ENCODE measurements around the gene TFDP1.

TFDP1 gene

DNA sequence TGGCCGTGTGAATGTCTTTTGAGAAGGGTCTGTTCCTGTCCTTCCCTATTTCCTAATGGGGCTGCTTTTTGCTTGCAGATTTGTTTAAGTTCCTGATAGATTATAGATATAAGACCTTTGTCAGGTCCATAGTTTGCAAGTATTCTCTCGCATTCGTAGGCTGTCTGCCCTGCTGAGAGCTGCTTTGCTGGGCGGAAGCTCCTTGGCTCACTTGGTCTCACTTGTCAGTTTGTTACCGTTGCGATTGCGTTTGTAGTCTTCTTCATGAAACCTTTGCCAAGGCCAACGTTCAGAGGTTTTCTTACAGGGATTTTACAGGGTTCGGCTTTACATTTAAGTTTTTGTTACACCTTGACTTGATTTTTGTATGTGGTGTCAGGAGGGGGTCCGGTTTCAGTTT is 44.0 kb upstream of the TFDP1 start:
- TF ChIP-seq FOXP2 (optimal IDR thresholded peaks at IDR 0.05; ENCODE audit: borderline replicate concordance, extremely low read depth, extremely low read length, insufficient read depth) (no peak), SIN3A (IDR thresholded peaks at IDR 0.05; ENCODE audit: borderline replicate concordance, insufficient read depth, low read length) (no peak), POLR2AphosphoS5 (IDR thresholded peaks at IDR 0.05; ENCODE audit: low read depth, low read length) (no peak), TAF1 (IDR thresholded peaks at IDR 0.05; ENCODE audit: borderline replicate concordance, insufficient read depth, low read length) (no peak), REST (IDR thresholded peaks at IDR 0.05; ENCODE audit: insufficient read depth in 1 of 2, low read depth in 2 of 2, low read length in 2 of 2) (no peak)

DNA sequence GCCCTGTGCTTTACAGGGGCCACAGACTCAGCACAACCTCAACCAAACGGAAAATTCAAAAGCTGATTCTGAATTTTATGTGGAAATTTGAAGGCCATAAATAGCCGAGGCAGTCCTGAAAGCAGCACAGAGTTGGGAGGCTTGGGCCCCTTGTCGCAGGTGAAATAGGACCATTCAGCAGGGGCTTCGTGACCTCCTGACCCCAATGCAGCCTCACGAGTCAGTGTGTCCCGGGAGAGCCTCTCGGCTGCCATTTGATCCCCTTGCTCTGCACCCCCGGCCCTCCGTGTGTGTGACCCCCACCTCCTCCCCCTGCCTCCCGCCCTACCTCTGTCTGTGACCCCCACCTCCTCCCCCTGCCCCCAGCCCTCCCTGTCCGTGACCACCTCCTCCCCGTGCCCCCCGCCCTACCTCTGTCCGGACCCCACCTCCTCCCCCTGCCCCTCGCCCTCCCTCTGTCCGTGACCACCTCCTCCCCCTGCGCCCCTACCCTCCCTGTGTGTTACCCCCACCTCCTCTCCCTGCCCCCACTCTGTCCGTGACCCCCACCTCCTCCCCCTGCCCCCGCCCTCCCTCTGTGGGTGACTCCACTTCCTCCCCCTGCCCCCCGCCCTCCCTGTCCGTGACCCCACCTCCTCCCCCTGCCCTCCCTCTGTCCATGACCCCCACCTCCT is 41.7 kb upstream of the TFDP1 start:
- TF ChIP-seq POLR2AphosphoS5 (IDR thresholded peaks at IDR 0.05; ENCODE audit: low read depth, low read length) (no peak), TAF1 (IDR thresholded peaks at IDR 0.05; ENCODE audit: borderline replicate concordance, insufficient read depth, low read length) (no peak), REST (IDR thresholded peaks at IDR 0.05; ENCODE audit: insufficient read depth in 1 of 2, low read depth in 2 of 2, low read length in 2 of 2) (no peak), SIN3A (IDR thresholded peaks at IDR 0.05; ENCODE audit: borderline replicate concordance, insufficient read depth, low read length) (no peak)

- TF ChIP-seq REST (IDR thresholded peaks at IDR 0.05; ENCODE audit: insufficient read depth in 1 of 2, low read depth in 2 of 2, low read length in 2 of 2), result no peak
- no peak for TF ChIP-seq POLR2AphosphoS5 (IDR thresholded peaks at IDR 0.05; ENCODE audit: low read depth, low read length)
- TF ChIP-seq FOXP2 (optimal IDR thresholded peaks at IDR 0.05; ENCODE audit: borderline replicate concordance, extremely low read depth, extremely low read length, insufficient read depth), result no peak
- TF ChIP-seq SIN3A (IDR thresholded peaks at IDR 0.05; ENCODE audit: borderline replicate concordance, insufficient read depth, low read length), result no peak
- no peak for TF ChIP-seq TAF1 (IDR thresholded peaks at IDR 0.05; ENCODE audit: borderline replicate concordance, insufficient read depth, low read length)
Observed at GRCh38 chr13:113544071-113544891, 40.3 kb upstream of the TFDP1 start.

DNA sequence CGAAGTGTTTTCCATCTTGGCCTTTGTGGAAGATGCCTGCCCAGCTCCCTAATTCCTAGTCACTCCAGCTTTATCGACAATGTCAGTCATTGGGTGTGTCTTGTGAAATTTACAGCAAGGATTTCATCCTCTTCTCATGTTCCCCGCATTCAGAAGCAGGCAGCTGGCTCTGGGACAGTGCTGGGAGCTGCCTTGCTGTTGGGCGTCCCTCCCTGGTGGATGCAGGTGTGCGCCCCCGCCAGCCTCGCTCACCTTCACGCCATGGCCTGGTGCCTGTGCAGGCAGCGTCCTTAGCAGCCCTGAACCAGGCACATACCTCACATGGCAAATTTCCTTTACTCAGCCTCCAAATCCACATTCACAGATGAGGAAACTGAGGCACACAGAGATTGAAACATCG is 39.7 kb upstream of the TFDP1 start:
- TF ChIP-seq REST (IDR thresholded peaks at IDR 0.05; ENCODE audit: insufficient read depth in 1 of 2, low read depth in 2 of 2, low read length in 2 of 2), result no peak

Measured in PFSK-1 (cell line).